Ovary (tissue), 9 donors: ENCODE measurements around the gene NAA35. TPM values are rescaled to one million over a fixed set of nuclear protein-coding genes. Genes with fewer than 3 reads are reported as not detected.
"Not testable (repeated sequence)": the region's sequence is repeated elsewhere in the genome, so short reads cannot be mapped to it uniquely, and the experiment has no call there.

ENCODE experiments used
- DNase-seq, 5 donors: peaks; one replicate each; pipeline ENCODE4 v3.0.0-alpha.2; 2019 to 2020
- H3K27ac ChIP-seq, 2 donors: fragments of 200-600 bp; one replicate each; pipeline versions ENCODE4 v1.5.1 to v1.8.0; 2019 to 2022
- H3K27me3 ChIP-seq: fragments of 200-600 bp; one replicate; pipeline ENCODE4 v1.8.0; 2022
- H3K36me3 ChIP-seq: fragments of 200-600 bp; sonication (generic); one replicate; pipeline ENCODE4 v1.5.1; 2019
- H3K4me1 ChIP-seq: one replicate; pipeline ENCODE4 v1.8.1; 2013; ENCODE audit warnings: mild to moderate bottlenecking, moderate library complexity; ENCODE audit not compliant: insufficient read depth
- H3K4me3 ChIP-seq: fragments of 200-600 bp; sonication (generic); one replicate; pipeline ENCODE4 v1.5.1; 2017
- H3K9me3 ChIP-seq, 2 donors: fragments of 200-600 bp in 1 of 2; sonication (generic) in 1 of 2; one replicate each; pipeline versions ENCODE4 v1.5.1 to v1.8.1; 2013 to 2019; ENCODE audit warnings: mild to moderate bottlenecking in 1 of 2, moderate library complexity in 1 of 2
- CTCF ChIP-seq, 3 donors: fragments of 450-650 bp in 2 of 3; fragments of 200-600 bp in 1 of 3; IDR thresholded peaks; one replicate each; pipeline versions ENCODE4 v1.5.1 to v1.8.0; 2016 to 2022; ENCODE audit warnings: antibody characterized with exemption in 3 of 3, mild to moderate bottlenecking in 1 of 3
- EP300 ChIP-seq: sonication (generic); formaldehyde crosslinking; IDR thresholded peaks from one replicate; pipeline ENCODE4 v1.6.1; 2017; ENCODE audit warnings: antibody characterized with exemption
- POLR2A ChIP-seq: fragments of 450-650 bp; IDR thresholded peaks from one replicate; pipeline ENCODE4 v1.6.1; 2017; ENCODE audit warnings: antibody characterized with exemption, mild to moderate bottlenecking, moderate library complexity
- WGBS, 3 donors: extraction: QIAGEN DNeasy Blood & Tissue Kit in 1 of 3; methylation state at CpG; one replicate each; pipeline versions ENCODE4 v1.1.5 to v1.1.7; 2013 to 2017; 5-methylcytosine and 5-hydroxymethylcytosine counted together
- intact Hi-C, 4 donors: fragments of 100-400 bp; cut with DNase I; formaldehyde crosslinking; loops; one replicate each; pipeline versions ENCODE4 v1.11.0 to v1.15.1; 2022 to 2023
- polyA plus RNA-seq, 2 donors: library from polyadenylated mRNA; stranded (reverse); fragments of 200-250 nt in 1 of 2; fragments of 350-450 nt in 1 of 2; fragmentation: Illumina TruSeq in 1 of 2; extraction: RNeasy Lipid Tissue Mini Kit (QIAGEN cat#74804) in 1 of 2; gene quantifications; one replicate each; pipeline ENCODE4 v1.2.3, GENCODE V29; 2013 to 2014
- total RNA-seq, 7 donors: library from RNA; depleted of rRNA in 2 of 7; stranded (reverse); fragments of >200 nt in 2 of 7; fragmentation: NEBNext Ultra II Directional in 3 of 7; extraction: Animal tissue kit (Norgen Biotek cat#: 25700) in 3 of 7; gene quantifications; one replicate each; pipeline versions ENCODE4 v1.1.0 to v1.2.4, GENCODE V29; 2016 to 2023
- donor health status: DM: no; HTN: no; CAD: no; lungs with moderate emphysema.
- donor health status: DM: no; HTN: no; CAD: no.
- donor health status: Bipolar disorder and iron deficiency.
- donor health status: DM: yes; HTN: yes; CAD: no.
- donor health status: DM: no; HTN: no; CAD: no.
- donor health status: DM: yes; HTN: yes; CAD: no.

NAA35 gene
- total and polyA plus RNA-seq, 9 donors, result 10.6 to 25.5 (median 18.4) TPM

GRCh38 chr9:85927076-85927475 lies 13.9 kb upstream of the NAA35 start:
- H3K9me3 ChIP-seq, result no peaks in the 10 kb centered on the region
- no peak overlapping the region for H3K4me3 ChIP-seq
- H3K36me3 ChIP-seq, result no peaks in the 10 kb centered on the region
- no peaks in the 10 kb centered on the region for H3K4me1 ChIP-seq
- no peak for DNase-seq
- TF ChIP-seq CTCF (IDR thresholded peaks at IDR 0.05) (no peak), EP300 (no peak), POLR2A (no peak)
- H3K27me3 ChIP-seq, result no peaks in the 10 kb centered on the region
- H3K27ac ChIP-seq, result no peak overlapping the region
- intact Hi-C loops, result no loop called here
- WGBS, 3 donors, result 42 to 64% (median 62%) methylated on average over 2 of the region's 2 CpGs

GRCh38 chr9:85931495-85931894 lies 9.5 kb upstream of the NAA35 start:
- 83 to 88% (median 88%) methylated on average over 2 of the region's 2 CpGs for WGBS, 3 donors
- TF ChIP-seq POLR2A (no peak), EP300 (no peak), CTCF (IDR thresholded peaks at IDR 0.05) (no peak)
- intact Hi-C loops, result no loop called here
- no peak for DNase-seq
- Histone ChIP-seq H3K4me3 (no peak overlapping the region), H3K27me3 (no peaks in the 10 kb centered on the region), H3K36me3 (no peaks in the 10 kb centered on the region), H3K9me3 (no peaks in the 10 kb centered on the region), H3K27ac (no peak overlapping the region), H3K4me1 (no peaks in the 10 kb centered on the region)

- H3K9me3 ChIP-seq, H3K4me1 ChIP-seq, H3K36me3 ChIP-seq, H3K27me3 ChIP-seq, intact Hi-C loops, H3K4me3 ChIP-seq, H3K27ac ChIP-seq, DNase-seq: not testable (repeated sequence)
- WGBS, 3 donors, result 93 to 95% (median 93%) methylated on average over 14 of the region's 14 CpGs
Measured at GRCh38 chr9:85935950-85936349, 5.0 kb upstream of the NAA35 start.

GRCh38 chr9:85940275-85940831 lies 593 bp upstream of the NAA35 start:
- H3K27me3 ChIP-seq, result no peaks in the 10 kb centered on the region
- no peak for DNase-seq
- peak overlapping the region; percentile 96 for H3K4me3 ChIP-seq
- TF ChIP-seq EP300, result no peak
- peak; percentile 48 for TF ChIP-seq POLR2A
- H3K4me1 ChIP-seq, result peaks cover 6% of the 10 kb centered on the region
- WGBS, 3 donors, result 22 to 24% (median 23%) methylated on average over 13 of the region's 13 CpGs
- intact Hi-C loops, result no loop called here
- H3K36me3 ChIP-seq, result no peaks in the 10 kb centered on the region
- H3K9me3 ChIP-seq, result no peaks in the 10 kb centered on the region
- peak overlapping the region in 1 of 2 donors; percentile 74 for H3K27ac ChIP-seq

- Histone ChIP-seq H3K4me3 (peak overlapping the region; percentile 96), H3K9me3 (no peaks in the 10 kb centered on the region), H3K27me3 (no peaks in the 10 kb centered on the region), H3K4me1 (peaks cover 6% of the 10 kb centered on the region), H3K27ac (peak overlapping the region; percentile 66 to 79), H3K36me3 (no peaks in the 10 kb centered on the region)
- 0 to 1% (median 0%) methylated on average over 15 of the region's 15 CpGs for WGBS, 3 donors
- TF ChIP-seq POLR2A (no peak), CTCF (IDR thresholded peaks at IDR 0.05) (no peak), EP300 (no peak)
- intact Hi-C loops, result no loop called here
- no peak for DNase-seq
Measured at GRCh38 chr9:85941622-85941940, 635 bp downstream of the NAA35 start.
